LNCaP clone FGC (cell line): ENCODE measurements around the gene CSNK1D.

Experiments
- DNase-seq: peaks from one replicate; pipeline ENCODE4 v3.0.0-alpha.2; 2011; ENCODE audit warnings: low read depth
- H3K4me3 ChIP-seq: 2 replicates; pipeline ENCODE4 v1.5.1; 2011; ENCODE audit warnings: mild to moderate bottlenecking, low read depth, low read length, control low read depth
- TF ChIP-seq, protein P1 (sequence below): IDR thresholded peaks from 2 replicates; pipeline ENCODE4 v1.5.1; 2012; ENCODE audit warnings: mild to moderate bottlenecking; ENCODE audit not compliant: control insufficient read depth, insufficient read depth; ENCODE audit errors: extremely low read depth

CSNK1D gene

GRCh38 chr17:82305727-82306300, 32.3 kb upstream of the CSNK1D start:
- DNase-seq: no peak
- no peak overlapping the region for H3K4me3 ChIP-seq
- TF ChIP-seq, protein P1, sequence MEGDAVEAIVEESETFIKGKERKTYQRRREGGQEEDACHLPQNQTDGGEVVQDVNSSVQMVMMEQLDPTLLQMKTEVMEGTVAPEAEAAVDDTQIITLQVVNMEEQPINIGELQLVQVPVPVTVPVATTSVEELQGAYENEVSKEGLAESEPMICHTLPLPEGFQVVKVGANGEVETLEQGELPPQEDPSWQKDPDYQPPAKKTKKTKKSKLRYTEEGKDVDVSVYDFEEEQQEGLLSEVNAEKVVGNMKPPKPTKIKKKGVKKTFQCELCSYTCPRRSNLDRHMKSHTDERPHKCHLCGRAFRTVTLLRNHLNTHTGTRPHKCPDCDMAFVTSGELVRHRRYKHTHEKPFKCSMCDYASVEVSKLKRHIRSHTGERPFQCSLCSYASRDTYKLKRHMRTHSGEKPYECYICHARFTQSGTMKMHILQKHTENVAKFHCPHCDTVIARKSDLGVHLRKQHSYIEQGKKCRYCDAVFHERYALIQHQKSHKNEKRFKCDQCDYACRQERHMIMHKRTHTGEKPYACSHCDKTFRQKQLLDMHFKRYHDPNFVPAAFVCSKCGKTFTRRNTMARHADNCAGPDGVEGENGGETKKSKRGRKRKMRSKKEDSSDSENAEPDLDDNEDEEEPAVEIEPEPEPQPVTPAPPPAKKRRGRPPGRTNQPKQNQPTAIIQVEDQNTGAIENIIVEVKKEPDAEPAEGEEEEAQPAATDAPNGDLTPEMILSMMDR: no peak

GRCh38 chr17:82304826-82305726, 31.6 kb upstream of the CSNK1D start:
- TF ChIP-seq, protein P1: no peak
- no peak for DNase-seq
- H3K4me3 ChIP-seq: no peak overlapping the region

DNA sequence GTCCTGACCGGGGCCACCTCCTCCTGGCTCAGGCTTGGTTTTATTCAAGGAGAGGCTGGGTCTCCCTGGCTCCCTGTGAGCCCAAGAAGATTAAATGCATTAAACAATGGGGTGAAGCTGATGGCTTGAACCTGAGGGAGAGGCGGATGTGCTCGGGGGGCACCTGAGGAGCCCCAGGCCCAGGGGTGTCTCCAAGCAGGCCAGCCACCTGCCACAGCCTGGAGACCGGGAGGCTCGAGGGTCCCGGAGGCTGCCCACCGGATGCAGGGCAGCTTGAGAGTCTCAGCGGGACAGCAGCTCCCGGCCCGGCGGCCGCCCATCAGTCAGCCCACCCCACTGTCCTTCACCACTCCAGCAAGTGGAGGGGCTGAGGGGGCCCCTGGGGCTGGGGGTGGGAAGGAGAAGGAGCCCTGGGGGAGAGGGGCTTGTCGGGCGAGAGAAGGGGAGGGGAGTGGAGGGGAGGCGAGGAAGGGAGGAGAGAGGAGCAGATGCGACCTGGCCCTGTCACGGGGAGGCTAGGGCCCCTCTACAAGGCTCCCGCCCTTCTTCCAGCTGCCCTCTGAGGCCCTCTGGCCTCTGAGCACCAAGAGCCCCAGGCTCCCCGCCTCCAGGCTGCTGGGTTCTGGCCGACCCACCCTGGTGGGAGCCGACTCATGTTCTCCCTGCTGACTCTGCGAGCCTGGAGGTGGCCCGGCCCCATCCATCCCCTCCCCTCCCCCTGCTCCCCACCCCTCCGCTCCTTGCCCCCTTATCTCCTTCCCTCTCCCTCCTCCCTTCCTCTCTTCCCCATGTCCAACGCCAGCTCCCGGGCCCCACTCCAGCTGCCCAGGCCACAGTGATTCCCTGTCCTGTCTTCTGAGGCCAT, 30.7 kb upstream of the CSNK1D start:
- no peak overlapping the region for H3K4me3 ChIP-seq
- TF ChIP-seq, protein P1: no peak
- DNase-seq: no peak

DNA sequence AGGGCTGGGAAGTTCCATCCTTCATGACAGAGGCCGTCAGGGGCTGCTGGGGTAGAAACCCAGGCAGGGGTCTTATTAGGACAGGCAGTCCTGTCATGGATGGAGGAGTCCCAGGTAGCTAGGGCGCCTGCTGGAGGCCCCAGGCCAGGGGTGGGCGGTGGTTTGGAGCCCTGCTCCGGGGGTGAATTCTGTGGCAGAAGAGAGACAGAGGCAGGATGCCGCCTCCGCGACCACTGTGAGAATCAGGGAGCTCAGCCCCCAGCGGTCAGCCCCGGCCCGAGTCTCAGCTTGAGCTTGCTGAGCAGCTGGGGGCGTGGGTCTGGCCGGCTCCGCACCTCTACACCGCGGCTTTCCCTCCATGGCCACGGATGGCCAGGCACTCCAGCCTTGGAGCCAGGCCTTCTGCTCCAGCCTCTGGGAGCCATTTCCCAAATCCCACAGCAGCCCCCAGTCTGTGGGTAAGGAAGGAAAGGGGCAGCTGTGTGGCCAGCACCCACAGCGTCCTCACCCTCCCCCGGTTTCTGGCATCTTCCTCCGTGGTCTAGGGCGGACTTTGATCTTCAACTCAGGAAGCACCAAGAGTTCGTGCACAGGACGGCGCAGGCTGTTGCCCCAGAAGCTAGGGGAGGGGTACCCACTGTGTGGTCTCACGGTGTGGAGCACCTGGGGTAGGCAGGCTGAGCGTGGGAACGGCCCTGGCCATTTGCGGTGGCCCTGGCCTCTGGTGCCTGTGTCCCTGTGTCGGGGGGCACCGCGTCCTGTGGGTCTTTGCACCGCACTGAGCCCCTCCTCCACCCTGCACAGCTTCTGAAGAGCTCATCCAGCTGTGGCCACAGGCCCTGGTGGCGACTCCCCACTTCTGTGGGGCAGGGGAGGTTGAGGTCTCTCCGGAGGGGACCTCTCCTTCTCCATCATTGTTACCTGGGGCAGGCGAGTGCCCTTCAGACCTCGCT, 29.8 kb upstream of the CSNK1D start:
- H3K4me3 ChIP-seq: no peak overlapping the region
- DNase-seq: no peak
- TF ChIP-seq, protein P1: no peak

- H3K4me3 ChIP-seq: no peak overlapping the region
- TF ChIP-seq, protein P1: no peak
- DNase-seq: no peak
These were observed 29.1 kb upstream of the CSNK1D start for GRCh38 chr17:82302568-82302963.

DNA sequence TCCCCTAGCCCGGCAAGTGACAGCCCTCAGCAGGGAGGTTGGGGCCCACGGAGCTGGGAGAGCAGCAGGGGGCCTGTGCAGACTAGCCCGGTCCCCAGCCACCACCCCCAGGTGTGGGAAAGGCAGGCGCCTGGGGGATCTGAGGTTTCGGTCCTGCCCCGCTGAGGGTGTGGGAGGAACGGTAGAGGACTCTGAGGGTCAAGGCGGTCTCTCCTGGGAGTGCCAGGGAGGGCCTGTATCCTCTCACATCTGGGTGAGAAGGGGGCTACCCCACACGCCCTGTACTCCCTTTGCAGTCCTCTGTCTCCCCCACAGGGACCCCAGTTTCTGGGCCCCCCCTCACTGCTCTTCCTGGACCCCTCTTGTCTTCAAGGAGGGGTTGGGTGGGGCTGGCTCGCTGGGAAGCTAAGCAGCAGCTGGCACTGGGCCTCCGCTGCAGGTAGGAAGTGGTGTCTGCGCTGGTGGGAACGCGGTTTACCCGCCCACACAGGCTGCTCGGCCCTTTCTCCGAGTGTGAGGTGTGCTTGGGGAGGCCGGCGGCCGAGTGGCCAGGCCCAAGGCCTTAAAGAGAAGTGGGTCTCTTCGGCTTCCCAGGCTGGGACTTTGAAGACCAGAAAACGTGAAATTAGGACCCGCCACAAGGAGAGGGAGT, 28.5 kb upstream of the CSNK1D start:
- TF ChIP-seq, protein P1: no peak
- no peak overlapping the region for H3K4me3 ChIP-seq
- no peak for DNase-seq
